Fibroblast of lung (primary cell): ENCODE measurements around the gene KIF15. TPM values are rescaled to one million over a fixed set of nuclear protein-coding genes. Genes with fewer than 3 reads are reported as not detected.

Source experiments
- DNase-seq, 2 donors: peaks; one replicate each; pipeline versions ENCODE4 v3.0.0 to v3.0.0-alpha.2; 2010; ENCODE audit warnings: low read depth in 2 of 2
- H2AFZ ChIP-seq: 2 replicates; pipeline ENCODE4 v1.5.1; 2012; ENCODE audit warnings: low read length, control low read depth, inconsistent platforms
- H3K27ac ChIP-seq: 2 replicates; pipeline ENCODE4 v1.5.1; 2011; ENCODE audit warnings: low read length, control low read depth; ENCODE audit not compliant: insufficient read depth
- H3K27me3 ChIP-seq: 2 replicates; pipeline ENCODE4 v1.5.1; 2011; ENCODE audit warnings: mild to moderate bottlenecking, low read length; ENCODE audit not compliant: control insufficient read depth, insufficient read depth
- H3K36me3 ChIP-seq: 2 replicates; pipeline ENCODE4 v1.5.1; 2011; ENCODE audit warnings: low read length; ENCODE audit not compliant: control insufficient read depth, insufficient read depth
- H3K4me1 ChIP-seq: 2 replicates; pipeline ENCODE4 v1.5.1; 2011; ENCODE audit warnings: low read length; ENCODE audit not compliant: control insufficient read depth, insufficient read depth; ENCODE audit errors: extremely low read depth
- H3K4me2 ChIP-seq: 2 replicates; pipeline ENCODE4 v1.5.1; 2011; ENCODE audit warnings: low read length, control low read depth; ENCODE audit not compliant: insufficient read depth; ENCODE audit errors: extremely low read depth
- H3K4me3 ChIP-seq, 4 experiments: fragments of 200-600 bp in 1 of 4; sonication (generic) in 1 of 4; replicated peaks in 1 of 4; 2 replicates each; pipeline ENCODE4 v1.5.1; 2011 to 2016; ENCODE audit warnings: low read length in 4 of 4, low read depth in 3 of 4, mild to moderate bottlenecking in 3 of 4, control low read depth in 2 of 4, inconsistent platforms in 1 of 4, mixed read lengths in 1 of 4; ENCODE audit not compliant: insufficient read depth in 1 of 4; ENCODE audit errors: control extremely low read depth in 1 of 4
- H3K79me2 ChIP-seq: 2 replicates; pipeline ENCODE4 v1.5.1; 2012; ENCODE audit warnings: mild to moderate bottlenecking, low read length, inconsistent platforms; ENCODE audit not compliant: control insufficient read depth, insufficient read depth
- H3K9ac ChIP-seq: 2 replicates; pipeline ENCODE4 v1.5.1; 2011; ENCODE audit warnings: mild to moderate bottlenecking, low read length, control low read depth; ENCODE audit not compliant: insufficient read depth
- H3K9me3 ChIP-seq: 2 replicates; pipeline ENCODE4 v1.5.1; 2012; ENCODE audit warnings: low read depth, low read length; ENCODE audit not compliant: control insufficient read depth, insufficient read depth
- H4K20me1 ChIP-seq: 2 replicates; pipeline ENCODE4 v1.5.1; 2011; ENCODE audit warnings: low read length; ENCODE audit not compliant: control insufficient read depth, insufficient read depth; ENCODE audit errors: extremely low read depth
- EZH2 ChIP-seq: IDR thresholded peaks from 2 replicates; pipeline ENCODE4 v1.5.1; 2012; ENCODE audit warnings: low read length, control low read depth, mild to moderate bottlenecking; ENCODE audit errors: missing control alignments
- polyA plus RNA-seq, 2 donors: library from polyadenylated mRNA; depleted of rRNA in 1 of 2; stranded (reverse) in 1 of 2; unstranded in 1 of 2; fragments of >200 nt; gene quantifications; 2 replicates each; pipeline ENCODE4 v1.2.1, GENCODE V29; 2011 to 2012; ENCODE audit warnings: missing spikeins in 1 of 2
- total RNA-seq: library from RNA; depleted of rRNA; stranded (reverse); fragments of >200 nt; gene quantifications from 2 replicates; pipeline ENCODE4 v1.2.1, GENCODE V29; 2014
- TF ChIP-seq, protein P1 (sequence below), 2 donors: IDR thresholded peaks in 1 of 2; conservative IDR thresholded peaks in 1 of 2; 1 replicate in 1 of 2; 2 replicates in 1 of 2; pipeline ENCODE4 v1.5.1; 2011 to 2012; ENCODE audit warnings: low read length in 2 of 2, control low read depth in 1 of 2, inconsistent platforms in 1 of 2, low read depth in 1 of 2, mild to moderate bottlenecking in 1 of 2

Gene KIF15
- total and polyA plus RNA-seq, 2 donors (not counting 1 experiment from before 2014, with no cell fraction given) = 3.1 to 3.8 TPM

DNA sequence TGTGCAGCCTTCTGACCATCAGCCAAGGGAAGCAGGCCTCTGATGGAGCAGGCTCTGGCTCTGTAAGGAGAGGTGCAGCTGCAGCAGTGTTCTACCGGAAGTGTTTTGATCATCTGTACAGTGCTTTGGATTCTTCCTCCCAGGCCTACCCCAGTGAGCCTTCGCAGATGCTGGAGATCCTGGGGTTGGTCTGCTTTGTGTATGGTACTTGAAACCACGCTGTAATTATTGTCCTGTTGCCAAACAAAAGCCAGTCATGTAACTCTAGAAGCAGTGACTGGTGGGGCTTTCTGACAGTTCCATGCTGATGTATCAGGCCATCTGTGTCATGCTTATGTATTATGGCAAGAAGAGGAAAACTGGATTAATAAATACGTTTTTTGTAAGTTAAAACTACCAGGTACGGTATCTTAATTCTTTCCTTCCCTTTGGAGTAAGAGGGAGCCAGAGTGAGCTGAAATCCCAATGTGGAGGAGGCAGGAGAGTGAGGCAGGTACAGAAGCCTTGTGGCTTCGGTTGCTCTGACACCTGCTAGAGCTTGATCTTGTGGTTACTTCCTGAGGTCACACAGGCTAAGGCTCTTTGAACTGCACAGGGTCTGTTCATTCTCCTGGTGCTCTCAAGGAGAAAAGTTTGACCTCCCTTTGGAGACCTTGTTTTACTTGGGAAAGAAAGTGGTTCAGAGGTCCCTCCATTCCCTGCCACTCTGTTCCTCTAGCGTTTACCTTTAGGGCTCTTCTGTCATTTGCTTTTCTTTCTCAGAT, 103.9 kb downstream of the KIF15 start:
- H4K20me1 ChIP-seq = no peaks in the 10 kb centered on the region
- no peak for TF ChIP-seq EZH2
- TF ChIP-seq, protein P1, sequence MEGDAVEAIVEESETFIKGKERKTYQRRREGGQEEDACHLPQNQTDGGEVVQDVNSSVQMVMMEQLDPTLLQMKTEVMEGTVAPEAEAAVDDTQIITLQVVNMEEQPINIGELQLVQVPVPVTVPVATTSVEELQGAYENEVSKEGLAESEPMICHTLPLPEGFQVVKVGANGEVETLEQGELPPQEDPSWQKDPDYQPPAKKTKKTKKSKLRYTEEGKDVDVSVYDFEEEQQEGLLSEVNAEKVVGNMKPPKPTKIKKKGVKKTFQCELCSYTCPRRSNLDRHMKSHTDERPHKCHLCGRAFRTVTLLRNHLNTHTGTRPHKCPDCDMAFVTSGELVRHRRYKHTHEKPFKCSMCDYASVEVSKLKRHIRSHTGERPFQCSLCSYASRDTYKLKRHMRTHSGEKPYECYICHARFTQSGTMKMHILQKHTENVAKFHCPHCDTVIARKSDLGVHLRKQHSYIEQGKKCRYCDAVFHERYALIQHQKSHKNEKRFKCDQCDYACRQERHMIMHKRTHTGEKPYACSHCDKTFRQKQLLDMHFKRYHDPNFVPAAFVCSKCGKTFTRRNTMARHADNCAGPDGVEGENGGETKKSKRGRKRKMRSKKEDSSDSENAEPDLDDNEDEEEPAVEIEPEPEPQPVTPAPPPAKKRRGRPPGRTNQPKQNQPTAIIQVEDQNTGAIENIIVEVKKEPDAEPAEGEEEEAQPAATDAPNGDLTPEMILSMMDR (conservative IDR thresholded peaks at IDR 0.05 in 1 of 2, IDR thresholded peaks at IDR 0.05 in 1 of 2; ENCODE audit: low read depth in 1 of 2, low read length in 2 of 2) = no peak
- peaks cover 2% of the 10 kb centered on the region for H3K79me2 ChIP-seq
- H3K4me2 ChIP-seq = no peak overlapping the region
- DNase-seq = peak in 1 of 2 donors; percentile 48
- no peaks in the 10 kb centered on the region for H3K4me1 ChIP-seq
- H3K9me3 ChIP-seq = no peaks in the 10 kb centered on the region
- no peak overlapping the region for H3K9ac ChIP-seq
- no peak overlapping the region for H2AFZ ChIP-seq
- no peak overlapping the region for H3K27ac ChIP-seq
- no peaks in the 10 kb centered on the region for H3K36me3 ChIP-seq
- H3K27me3 ChIP-seq = no peaks in the 10 kb centered on the region
- H3K4me3 ChIP-seq = no peak overlapping the region

DNA sequence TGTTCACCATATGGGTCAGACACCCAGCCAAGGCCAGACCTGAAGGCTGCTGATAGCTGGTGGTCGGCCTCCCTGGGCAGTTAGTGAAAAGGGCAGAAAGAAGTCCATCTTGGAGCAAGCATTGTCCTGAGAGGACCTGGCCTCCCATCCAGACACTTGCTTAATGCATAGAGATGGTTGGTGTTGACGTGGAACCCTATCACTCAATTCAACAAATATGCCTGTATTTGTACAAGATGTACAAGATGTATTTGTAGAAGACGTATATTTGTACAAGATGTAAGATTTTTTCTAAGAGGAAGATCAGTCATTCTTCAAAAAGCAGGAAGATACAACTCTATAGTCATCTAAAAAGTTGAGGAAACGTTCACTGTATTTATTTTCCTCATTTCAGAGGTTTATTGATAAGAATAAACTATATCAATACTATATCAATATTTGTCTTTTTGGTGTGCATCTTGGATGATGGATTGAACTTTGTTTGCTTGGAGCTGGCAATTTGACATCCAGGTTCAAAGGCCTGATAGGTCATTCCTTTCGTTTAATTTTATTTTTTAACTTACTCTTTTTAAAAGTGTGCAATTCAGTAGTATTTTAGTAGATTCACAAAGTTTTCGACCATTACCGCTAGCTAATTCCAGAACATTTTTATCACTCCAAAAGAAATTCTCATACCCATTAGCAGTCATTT, 106.0 kb downstream of the KIF15 start:
- no peaks in the 10 kb centered on the region for H4K20me1 ChIP-seq
- peaks cover 1% of the 10 kb centered on the region for H3K79me2 ChIP-seq
- no peaks in the 10 kb centered on the region for H3K27me3 ChIP-seq
- TF ChIP-seq, protein P1 (conservative IDR thresholded peaks at IDR 0.05 in 1 of 2, IDR thresholded peaks at IDR 0.05 in 1 of 2; ENCODE audit: low read depth in 1 of 2, low read length in 2 of 2) = no peak
- TF ChIP-seq EZH2 = no peak
- no peak overlapping the region for H3K27ac ChIP-seq
- H3K4me1 ChIP-seq = no peaks in the 10 kb centered on the region
- H3K4me3 ChIP-seq = no peak overlapping the region
- H3K4me2 ChIP-seq = no peak overlapping the region
- DNase-seq = no peak
- no peak overlapping the region for H2AFZ ChIP-seq
- H3K36me3 ChIP-seq = no peaks in the 10 kb centered on the region
- H3K9ac ChIP-seq = no peak overlapping the region
- H3K9me3 ChIP-seq = no peaks in the 10 kb centered on the region

GRCh38 chr3:44870375-44871061, 108.9 kb downstream of the KIF15 start:
- Histone ChIP-seq H3K4me3 (no peak overlapping the region), H2AFZ (no peak overlapping the region), H3K9me3 (no peaks in the 10 kb centered on the region), H4K20me1 (no peaks in the 10 kb centered on the region), H3K4me1 (no peaks in the 10 kb centered on the region), H3K27ac (no peak overlapping the region), H3K4me2 (no peak overlapping the region), H3K79me2 (no peaks in the 10 kb centered on the region), H3K9ac (no peak overlapping the region), H3K36me3 (no peaks in the 10 kb centered on the region), H3K27me3 (no peaks in the 10 kb centered on the region)
- no peak for DNase-seq
- no peak for TF ChIP-seq EZH2
- TF ChIP-seq, protein P1 (conservative IDR thresholded peaks at IDR 0.05 in 1 of 2, IDR thresholded peaks at IDR 0.05 in 1 of 2; ENCODE audit: low read depth in 1 of 2, low read length in 2 of 2) = no peak
